NT2/D1 (cell line): ENCODE data around the gene FRMD4B.

Source experiments
- DNase-seq: peaks from one replicate; pipeline ENCODE4 v3.0.0-alpha.2; 2011; ENCODE audit warnings: low read depth, low spot score
- H3K27me3 ChIP-seq: 2 replicates; pipeline ENCODE4 v1.6.0; 2011; ENCODE audit warnings: mild to moderate bottlenecking; ENCODE audit not compliant: insufficient read length, insufficient read depth
- H3K36me3 ChIP-seq: 2 replicates; pipeline ENCODE4 v1.6.1; 2011; ENCODE audit warnings: mild to moderate bottlenecking, low read length, mixed read lengths; ENCODE audit not compliant: insufficient read depth, insufficient read length
- H3K4me1 ChIP-seq: 2 replicates; pipeline ENCODE4 v1.5.1; 2011; ENCODE audit not compliant: insufficient read depth, insufficient read length
- H3K4me3 ChIP-seq: 2 replicates; pipeline ENCODE4 v1.5.1; 2011; ENCODE audit warnings: low read depth; ENCODE audit not compliant: insufficient read length
- H3K9ac ChIP-seq: 2 replicates; pipeline ENCODE4 v1.6.0; 2011; ENCODE audit warnings: low read depth; ENCODE audit not compliant: insufficient read length
- H3K9me3 ChIP-seq: 2 replicates; pipeline ENCODE4 v1.5.1; 2011; ENCODE audit warnings: mild to moderate bottlenecking, low read length; ENCODE audit not compliant: insufficient read depth
- SUZ12 ChIP-seq: IDR thresholded peaks from 2 replicates; pipeline ENCODE4 v1.6.1; 2011; ENCODE audit not compliant: insufficient read length, insufficient read depth; ENCODE audit errors: extremely low read depth
- YY1 ChIP-seq: IDR thresholded peaks from 2 replicates; pipeline ENCODE4 v1.6.1; 2011; ENCODE audit not compliant: insufficient read length, insufficient read depth
- ZNF274 ChIP-seq: IDR thresholded peaks from 2 replicates; pipeline ENCODE4 v1.6.1; 2011; ENCODE audit warnings: mild to moderate bottlenecking, low read depth, low read length

FRMD4B gene

DNA sequence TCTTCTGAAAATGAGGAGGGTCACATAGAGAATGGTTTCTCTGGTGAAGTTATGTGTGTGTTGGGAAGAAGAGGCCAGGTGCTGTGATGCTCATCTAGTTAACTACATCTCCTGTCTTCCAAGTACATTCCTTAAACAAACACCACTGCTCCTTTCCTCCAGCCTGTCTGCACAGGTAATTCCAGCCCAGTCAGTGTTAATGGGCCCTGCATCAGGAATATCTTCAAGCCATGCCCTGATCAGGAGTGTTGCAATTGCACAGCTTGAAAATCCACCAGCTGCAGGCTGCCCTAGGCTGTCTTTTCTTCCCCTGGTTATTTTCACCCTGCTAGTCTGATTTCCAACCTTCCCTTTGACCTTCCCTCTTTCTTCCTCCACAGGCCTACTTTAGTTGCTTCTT lies 221.6 kb downstream of the FRMD4B start:
- H3K9me3 ChIP-seq, result no peaks in the 10 kb centered on the region
- no peaks in the 10 kb centered on the region for H3K27me3 ChIP-seq
- no peaks in the 10 kb centered on the region for H3K36me3 ChIP-seq
- DNase-seq, result no peak
- no peak overlapping the region for H3K4me3 ChIP-seq
- no peak overlapping the region for H3K9ac ChIP-seq
- H3K4me1 ChIP-seq, result no peaks in the 10 kb centered on the region
- no peak for TF ChIP-seq SUZ12
- TF ChIP-seq ZNF274, result no peak
- no peak for TF ChIP-seq YY1

DNA sequence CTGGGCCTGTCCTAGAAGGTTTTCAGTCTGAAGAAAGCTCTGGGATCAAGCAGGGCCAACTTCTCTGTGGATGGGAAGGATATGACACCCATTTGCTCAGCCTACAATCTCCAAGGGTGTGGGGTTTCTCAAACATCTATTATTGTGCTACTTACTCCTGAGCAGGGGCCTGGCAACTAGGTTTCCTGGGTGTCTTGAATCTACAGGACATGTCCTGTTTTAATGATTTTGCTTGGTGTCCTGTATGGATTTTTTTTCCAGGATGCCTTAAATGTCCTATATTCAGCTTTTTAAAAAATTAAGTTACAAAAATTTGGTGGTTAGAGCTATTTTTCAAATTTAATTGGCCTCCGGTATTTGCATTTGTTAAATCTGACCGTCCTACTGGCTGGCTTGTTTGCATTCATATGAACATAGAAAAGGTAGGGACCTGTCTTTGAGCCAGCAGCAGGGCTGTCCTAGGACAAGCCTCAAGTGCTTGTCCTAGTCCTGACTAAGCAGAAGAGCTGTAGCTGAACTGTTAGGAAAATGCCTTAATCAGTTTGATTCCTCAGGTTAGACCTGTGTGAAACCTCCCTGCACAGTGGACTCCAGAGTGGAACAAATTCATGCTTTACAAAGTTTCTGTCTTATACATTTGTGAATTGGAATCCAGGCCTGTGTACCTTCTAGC lies 223.4 kb downstream of the FRMD4B start:
- Histone ChIP-seq H3K36me3 (no peaks in the 10 kb centered on the region), H3K27me3 (no peaks in the 10 kb centered on the region), H3K9me3 (no peaks in the 10 kb centered on the region), H3K9ac (peak overlapping the region; percentile 27), H3K4me3 (no peak overlapping the region), H3K4me1 (no peaks in the 10 kb centered on the region)
- DNase-seq, result no peak
- TF ChIP-seq YY1, result no peak
- TF ChIP-seq ZNF274, result no peak
- no peak for TF ChIP-seq SUZ12

GRCh38 chr3:69161587-69162307 lies 224.1 kb downstream of the FRMD4B start:
- no peaks in the 10 kb centered on the region for H3K27me3 ChIP-seq
- no peak overlapping the region for H3K9ac ChIP-seq
- TF ChIP-seq ZNF274 (no peak), SUZ12 (no peak), YY1 (no peak)
- H3K36me3 ChIP-seq, result no peaks in the 10 kb centered on the region
- no peak overlapping the region for H3K4me3 ChIP-seq
- H3K9me3 ChIP-seq, result no peaks in the 10 kb centered on the region
- H3K4me1 ChIP-seq, result no peaks in the 10 kb centered on the region
- DNase-seq, result no peak

- TF ChIP-seq SUZ12, result no peak
- TF ChIP-seq YY1, result no peak
- no peak for TF ChIP-seq ZNF274
- Histone ChIP-seq H3K9me3 (no peaks in the 10 kb centered on the region), H3K9ac (no peak overlapping the region), H3K4me1 (no peaks in the 10 kb centered on the region), H3K4me3 (no peak overlapping the region), H3K36me3 (no peaks in the 10 kb centered on the region), H3K27me3 (no peaks in the 10 kb centered on the region)
- no peak for DNase-seq
Measured at GRCh38 chr3:69160525-69160924, 225.4 kb downstream of the FRMD4B start.

DNA sequence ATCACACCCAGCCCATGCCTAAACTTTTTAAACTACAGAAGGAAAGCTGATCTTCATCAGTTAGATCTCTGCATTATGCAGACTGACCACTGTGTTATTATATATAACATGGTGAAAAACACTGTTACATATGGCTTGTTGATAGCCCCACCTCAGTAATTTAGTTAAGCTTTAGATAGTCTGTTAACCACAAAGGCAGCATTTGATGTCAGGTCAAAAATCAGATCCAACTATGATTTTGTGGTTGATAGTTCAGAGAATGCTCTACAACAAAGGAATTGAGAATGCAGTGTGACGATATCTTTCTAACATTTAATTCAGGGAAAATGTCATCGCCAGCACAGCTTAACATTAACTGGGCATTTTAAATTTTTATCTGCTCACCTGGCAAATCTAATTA lies 225.8 kb downstream of the FRMD4B start:
- H3K36me3 ChIP-seq, result no peaks in the 10 kb centered on the region
- DNase-seq, result no peak
- H3K9ac ChIP-seq, result no peak overlapping the region
- no peaks in the 10 kb centered on the region for H3K4me1 ChIP-seq
- no peak for TF ChIP-seq YY1
- no peak for TF ChIP-seq ZNF274
- TF ChIP-seq SUZ12, result no peak
- no peaks in the 10 kb centered on the region for H3K9me3 ChIP-seq
- H3K27me3 ChIP-seq, result no peaks in the 10 kb centered on the region
- no peak overlapping the region for H3K4me3 ChIP-seq

DNA sequence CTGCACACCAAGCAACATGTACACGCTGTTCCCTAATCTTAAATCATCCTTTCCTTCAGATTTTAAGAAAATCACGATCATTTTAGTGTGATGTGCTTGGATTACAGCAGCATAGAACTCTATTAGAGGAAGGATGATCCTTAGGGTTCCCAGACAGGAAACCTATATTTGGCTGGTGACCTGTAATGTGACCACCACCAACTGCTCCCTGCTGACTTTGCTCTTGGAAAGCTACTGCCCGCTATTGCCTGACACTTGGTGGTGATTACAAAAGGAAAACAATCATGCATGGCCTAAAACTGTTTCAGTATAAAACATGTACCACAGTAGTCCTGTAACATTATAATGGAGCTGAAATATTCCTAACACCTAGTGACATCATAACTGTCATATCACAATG lies 236.3 kb downstream of the FRMD4B start:
- TF ChIP-seq ZNF274, result no peak
- no peak for TF ChIP-seq SUZ12
- TF ChIP-seq YY1, result no peak

GRCh38 chr3:69145688-69146087 lies 240.2 kb downstream of the FRMD4B start:
- H3K4me3 ChIP-seq, result no peak overlapping the region
- H3K27me3 ChIP-seq, result peaks cover 62% of the 10 kb centered on the region
- H3K4me1 ChIP-seq, result peaks cover 6% of the 10 kb centered on the region
- H3K36me3 ChIP-seq, result no peaks in the 10 kb centered on the region
- H3K9me3 ChIP-seq, result no peaks in the 10 kb centered on the region
- H3K9ac ChIP-seq, result no peak overlapping the region
- TF ChIP-seq ZNF274, result no peak
- no peak for TF ChIP-seq YY1
- no peak for TF ChIP-seq SUZ12
- no peak for DNase-seq

More for the DNA sequence above, 236.3 kb downstream of the FRMD4B start:
- no peak overlapping the region for H3K4me3 ChIP-seq
- no peaks in the 10 kb centered on the region for H3K36me3 ChIP-seq
- no peak for DNase-seq
- H3K27me3 ChIP-seq, result peaks cover 33% of the 10 kb centered on the region
- no peak overlapping the region for H3K9ac ChIP-seq
- no peaks in the 10 kb centered on the region for H3K9me3 ChIP-seq
- H3K4me1 ChIP-seq, result no peaks in the 10 kb centered on the region
